ENCODE data around the gene MDM2. TPM values are rescaled to one million over a fixed set of nuclear protein-coding genes. Genes with fewer than 3 reads are reported as not detected.

Gene MDM2
- total and polyA plus RNA-seq, 9 of the 15 experiments (the other 6 are each of a cell fraction or from before 2014, with no cell fraction given), result 13.6 to 100 (median 49.0) TPM

DNA sequence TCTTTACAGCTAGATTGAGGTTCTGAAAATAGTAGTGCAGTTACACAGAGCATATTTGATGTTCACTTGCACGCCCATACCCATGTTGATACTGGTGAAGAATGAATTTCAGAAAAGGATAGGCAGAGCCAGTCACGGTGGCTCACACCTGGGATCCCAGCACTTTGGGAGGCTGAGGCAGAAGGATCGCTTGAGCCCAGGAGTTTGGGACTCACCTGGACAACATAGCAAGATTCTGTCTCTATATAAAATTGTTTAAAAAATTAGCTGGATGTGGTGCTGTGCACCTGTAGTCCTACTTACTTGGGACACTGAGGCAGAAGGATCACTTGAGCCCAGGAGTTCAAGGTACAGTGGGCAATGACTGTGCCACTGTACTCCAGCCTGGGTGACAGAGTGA is 56.6 kb downstream of the MDM2 start (continued):
- TF ChIP-seq, protein P1, sequence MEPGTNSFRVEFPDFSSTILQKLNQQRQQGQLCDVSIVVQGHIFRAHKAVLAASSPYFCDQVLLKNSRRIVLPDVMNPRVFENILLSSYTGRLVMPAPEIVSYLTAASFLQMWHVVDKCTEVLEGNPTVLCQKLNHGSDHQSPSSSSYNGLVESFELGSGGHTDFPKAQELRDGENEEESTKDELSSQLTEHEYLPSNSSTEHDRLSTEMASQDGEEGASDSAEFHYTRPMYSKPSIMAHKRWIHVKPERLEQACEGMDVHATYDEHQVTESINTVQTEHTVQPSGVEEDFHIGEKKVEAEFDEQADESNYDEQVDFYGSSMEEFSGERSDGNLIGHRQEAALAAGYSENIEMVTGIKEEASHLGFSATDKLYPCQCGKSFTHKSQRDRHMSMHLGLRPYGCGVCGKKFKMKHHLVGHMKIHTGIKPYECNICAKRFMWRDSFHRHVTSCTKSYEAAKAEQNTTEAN (CRISPR knock-in tag; IDR thresholded peaks at IDR 0.05), result no peak
- no peak for TF ChIP-seq POLR2AphosphoS5 (IDR thresholded peaks at IDR 0.05; ENCODE audit: control insufficient read depth, insufficient read depth, low read depth, low read length)
- TF ChIP-seq, protein P2, sequence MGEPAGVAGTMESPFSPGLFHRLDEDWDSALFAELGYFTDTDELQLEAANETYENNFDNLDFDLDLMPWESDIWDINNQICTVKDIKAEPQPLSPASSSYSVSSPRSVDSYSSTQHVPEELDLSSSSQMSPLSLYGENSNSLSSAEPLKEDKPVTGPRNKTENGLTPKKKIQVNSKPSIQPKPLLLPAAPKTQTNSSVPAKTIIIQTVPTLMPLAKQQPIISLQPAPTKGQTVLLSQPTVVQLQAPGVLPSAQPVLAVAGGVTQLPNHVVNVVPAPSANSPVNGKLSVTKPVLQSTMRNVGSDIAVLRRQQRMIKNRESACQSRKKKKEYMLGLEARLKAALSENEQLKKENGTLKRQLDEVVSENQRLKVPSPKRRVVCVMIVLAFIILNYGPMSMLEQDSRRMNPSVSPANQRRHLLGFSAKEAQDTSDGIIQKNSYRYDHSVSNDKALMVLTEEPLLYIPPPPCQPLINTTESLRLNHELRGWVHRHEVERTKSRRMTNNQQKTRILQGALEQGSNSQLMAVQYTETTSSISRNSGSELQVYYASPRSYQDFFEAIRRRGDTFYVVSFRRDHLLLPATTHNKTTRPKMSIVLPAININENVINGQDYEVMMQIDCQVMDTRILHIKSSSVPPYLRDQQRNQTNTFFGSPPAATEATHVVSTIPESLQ (CRISPR knock-in tag; IDR thresholded peaks at IDR 0.05), result no peak
- no peak for TF ChIP-seq ZFX (CRISPR knock-in tag; IDR thresholded peaks at IDR 0.05)
- no peak for TF ChIP-seq ERF (CRISPR knock-in tag; IDR thresholded peaks at IDR 0.05)
- no peak for TF ChIP-seq POU5F1 (IDR thresholded peaks at IDR 0.05; ENCODE audit: borderline replicate concordance, low read depth, low read length, partially characterized antibody)
- TF ChIP-seq ADNP (tag; IDR thresholded peaks at IDR 0.05), result no peak

All from K562 (cell line).